Hepatic stellate cell (primary cell): Measurements from ENCODE around the gene PTPRU.

ENCODE experiments used
- DNase-seq: peaks from one replicate; pipeline ENCODE4 v3.0.0; 2011; ENCODE audit warnings: low spot score

Gene PTPRU

GRCh38 chr1:29368936-29369932 lies 132.9 kb downstream of the PTPRU start:
- DNase-seq, result no peak

DNA sequence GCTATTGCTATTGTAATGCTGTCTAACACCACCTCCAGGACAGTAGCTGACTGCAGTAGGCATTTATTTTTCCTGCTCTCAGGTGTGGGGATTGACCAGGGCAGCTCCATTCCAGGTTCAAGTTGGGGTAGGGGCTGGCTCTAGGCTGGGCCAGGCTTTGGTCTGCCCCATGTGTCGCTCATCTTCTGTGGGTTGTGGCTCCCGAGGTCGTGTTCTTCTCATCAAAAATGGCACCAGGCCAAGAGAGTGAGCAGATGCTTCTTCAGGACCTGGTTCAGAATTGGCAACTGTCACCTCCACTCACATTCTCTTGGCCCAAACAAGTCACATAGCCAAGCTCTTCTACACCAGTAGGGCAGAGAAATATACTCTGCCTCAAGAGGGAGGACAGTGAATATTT lies 133.7 kb downstream of the PTPRU start:
- DNase-seq, result no peak

DNA sequence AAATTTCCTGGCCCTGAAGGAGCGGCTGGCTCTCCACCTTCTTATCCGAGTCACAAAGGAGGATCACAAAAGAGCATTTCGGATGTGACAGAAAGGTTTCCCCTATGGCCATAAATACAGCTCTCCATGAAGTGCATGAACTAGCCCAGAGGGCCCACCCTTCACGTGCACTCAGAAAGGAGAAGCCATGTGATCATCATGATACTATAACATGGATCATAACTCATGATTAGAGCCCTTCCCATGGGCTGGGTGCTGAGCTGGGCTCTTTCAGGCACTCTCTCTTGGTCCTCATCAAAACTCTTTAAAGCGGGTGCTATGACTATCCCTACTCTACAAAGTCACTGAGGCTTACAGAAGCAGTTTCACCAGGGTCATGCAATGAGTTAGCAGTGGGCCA lies 135.0 kb downstream of the PTPRU start:
- DNase-seq, result no peak

DNA sequence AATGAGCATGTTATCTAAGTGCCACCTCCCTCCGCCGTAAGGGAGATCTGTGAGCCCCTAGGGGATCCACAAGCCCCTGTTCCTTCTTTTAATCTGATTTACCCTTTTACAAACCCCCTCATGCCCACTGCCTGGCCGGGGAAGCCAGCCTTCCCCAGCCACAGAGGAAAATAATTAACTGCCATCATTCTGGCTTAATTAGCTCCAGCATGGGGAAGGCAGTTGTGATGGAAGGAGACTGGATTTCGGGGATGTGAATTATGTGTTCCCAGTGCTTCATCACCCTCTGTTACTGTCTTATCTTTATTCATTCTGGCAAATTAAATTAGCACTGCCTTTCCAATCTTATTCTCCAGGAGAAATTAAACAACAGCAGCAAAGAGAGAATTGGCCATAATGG lies 135.8 kb downstream of the PTPRU start:
- DNase-seq, result no peak
